GM11168 (cell line): ENCODE data around the gene WDR31.

Source experiments
- in situ Hi-C: fragments of 300-500 bp; cut with MboI; formaldehyde crosslinking; loops from one replicate; pipeline ENCODE4 v1.12.0; 2022; ENCODE audit warnings: low sequenced_read_pairs; ENCODE audit not compliant: unreplicated experiment

WDR31 gene

DNA sequence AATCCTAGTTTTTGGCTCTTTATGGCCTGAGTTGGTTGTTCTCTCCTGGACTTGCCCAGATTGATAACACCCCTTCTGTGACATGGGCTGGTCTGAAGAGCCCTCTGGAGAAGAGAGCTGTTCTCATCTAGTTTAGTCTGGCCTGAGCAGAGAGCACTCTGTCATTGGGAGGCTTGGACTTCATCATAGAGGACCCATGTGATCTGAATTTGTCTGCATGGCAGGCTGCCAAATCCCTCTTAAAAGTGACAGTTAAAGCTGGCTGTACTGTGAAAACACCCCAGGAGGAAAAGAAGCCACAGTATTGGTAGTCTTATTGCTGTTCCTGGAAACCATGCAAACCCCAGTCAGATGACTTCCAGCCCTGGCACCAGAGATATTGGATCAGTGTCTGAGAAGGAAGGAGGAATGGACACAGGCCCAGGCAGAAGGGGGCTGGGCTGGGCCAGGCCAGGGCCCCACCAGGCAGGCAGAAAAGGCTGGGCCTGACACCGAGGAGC, 3.7 kb upstream of the WDR31 start:
- in situ Hi-C loops = no loop called here

DNA sequence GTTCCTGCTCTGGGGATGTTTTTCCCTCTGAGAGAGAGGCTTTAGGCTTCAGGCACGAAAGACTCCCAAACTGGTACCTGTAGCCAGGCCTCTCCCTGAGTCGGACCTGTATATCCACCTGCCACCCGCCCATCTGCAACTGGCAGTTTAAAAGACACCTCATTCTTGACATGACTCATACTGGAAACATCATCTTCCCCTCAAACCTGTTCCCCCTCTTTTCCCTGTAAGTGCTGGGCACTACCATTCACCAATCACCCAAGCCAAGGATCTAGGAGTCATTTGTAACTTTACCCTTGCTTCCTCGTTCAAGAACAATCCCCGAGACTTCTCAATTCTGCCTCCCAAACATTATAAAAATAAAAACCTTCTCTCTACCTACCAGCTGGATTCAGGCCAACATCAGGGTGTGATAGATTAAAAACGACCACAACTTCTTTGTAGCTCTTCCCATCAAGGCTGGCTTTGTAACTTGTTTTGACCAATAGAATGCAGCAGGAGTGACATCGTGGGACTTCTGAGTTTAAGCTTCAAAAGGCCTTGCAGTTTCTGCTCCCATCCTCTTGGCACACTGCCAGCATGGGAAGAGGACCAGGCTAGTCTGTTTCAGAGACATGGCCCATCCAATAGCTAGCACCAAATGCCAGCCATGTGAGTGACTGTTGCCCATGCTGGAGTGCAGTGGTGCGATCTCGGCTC, 1.8 kb upstream of the WDR31 start:
- in situ Hi-C loops = no loop called here

DNA sequence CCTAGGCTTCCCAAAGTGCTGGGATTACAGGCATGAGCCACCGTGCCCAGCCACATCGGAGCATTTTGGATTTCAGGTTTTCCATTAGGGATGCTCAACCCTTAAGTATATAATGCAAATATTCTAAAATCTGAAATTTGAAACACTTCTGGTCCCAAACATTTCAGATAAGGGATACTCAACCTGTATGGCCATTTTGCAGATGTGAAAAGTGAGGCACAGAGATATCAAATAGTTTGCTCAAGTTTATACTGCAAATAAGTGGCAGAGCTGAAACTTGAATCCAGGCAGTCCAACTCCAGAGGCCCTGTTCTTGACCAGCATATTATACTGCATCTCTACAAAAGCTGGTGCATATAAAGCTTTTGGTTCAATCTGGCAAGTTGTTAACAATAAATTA, 2.4 kb downstream of the WDR31 start:
- in situ Hi-C loops = no loop called here

DNA sequence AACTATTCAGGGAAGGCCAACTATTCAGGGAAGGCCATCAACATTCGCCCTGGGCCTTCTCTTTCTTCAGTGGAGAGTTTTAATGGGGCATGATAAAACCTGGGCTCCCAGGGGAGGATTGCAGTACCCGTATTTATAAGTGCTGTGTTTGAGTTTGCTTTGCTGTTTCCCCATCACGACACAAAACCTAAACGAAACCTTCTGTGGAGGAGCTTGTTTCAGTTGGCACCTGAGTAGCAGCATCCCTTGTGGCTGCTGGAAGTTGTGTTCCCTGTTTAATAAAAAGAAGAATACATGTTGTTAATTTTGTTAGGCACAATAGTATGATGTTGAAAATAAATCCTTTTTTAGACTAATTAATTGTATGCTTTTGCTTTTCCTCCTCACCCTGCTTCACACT, 8.3 kb downstream of the WDR31 start:
- in situ Hi-C loops = no loop called here

DNA sequence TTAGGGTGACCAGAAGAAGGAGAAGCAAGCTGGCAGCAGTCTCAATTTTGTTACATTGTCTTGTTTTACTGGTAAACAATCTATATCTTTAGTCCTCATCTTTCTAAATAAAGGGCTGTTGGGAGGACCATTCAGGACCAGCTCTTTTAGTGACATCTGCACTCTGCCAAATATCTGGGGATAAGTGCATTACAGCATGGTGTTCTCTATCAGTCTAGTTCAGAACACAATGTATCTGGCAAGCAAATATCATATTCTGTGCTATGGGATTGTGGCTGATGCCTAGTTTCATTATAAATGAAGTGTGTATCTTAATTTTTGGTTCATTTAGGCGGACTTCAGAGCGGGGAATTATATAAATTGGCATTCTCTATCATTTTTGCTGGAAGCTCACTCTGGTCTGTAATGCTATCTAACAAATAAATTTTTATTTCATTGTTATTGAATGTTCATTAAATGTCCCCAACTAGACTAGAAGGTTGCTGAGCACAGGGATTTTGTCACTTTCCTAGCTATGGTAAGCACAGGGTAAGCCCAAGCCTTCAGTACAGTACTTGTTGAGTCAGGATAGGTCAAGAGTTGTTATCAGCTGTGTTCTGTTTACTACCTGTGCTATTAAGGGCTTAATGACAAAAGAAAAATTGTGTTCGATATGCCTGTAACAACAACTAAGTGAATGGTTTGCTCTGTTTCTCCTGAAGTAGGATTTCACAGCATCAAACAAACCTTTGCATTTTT, 11.9 kb downstream of the WDR31 start:
- in situ Hi-C loops = no loop called here

DNA sequence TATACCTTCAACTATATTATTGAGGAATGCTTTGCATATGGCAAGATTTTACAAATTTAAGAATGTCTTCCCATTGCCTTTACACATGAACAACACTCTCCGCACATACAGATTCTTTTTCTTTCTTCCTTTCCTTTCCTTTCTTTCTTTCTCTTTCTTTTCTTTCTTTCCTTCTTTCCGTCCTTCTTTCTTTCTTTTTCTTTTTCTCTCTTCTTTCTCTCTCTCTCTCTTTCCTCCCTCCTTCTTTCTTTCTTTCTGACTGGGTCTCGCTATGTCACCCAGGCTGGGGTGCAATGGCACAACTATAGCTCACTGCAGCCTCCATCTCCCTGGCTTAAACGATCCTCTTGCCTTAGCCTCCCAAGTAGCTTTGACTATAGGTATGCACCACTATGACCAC, 13.8 kb downstream of the WDR31 start:
- in situ Hi-C loops = no loop called here

DNA sequence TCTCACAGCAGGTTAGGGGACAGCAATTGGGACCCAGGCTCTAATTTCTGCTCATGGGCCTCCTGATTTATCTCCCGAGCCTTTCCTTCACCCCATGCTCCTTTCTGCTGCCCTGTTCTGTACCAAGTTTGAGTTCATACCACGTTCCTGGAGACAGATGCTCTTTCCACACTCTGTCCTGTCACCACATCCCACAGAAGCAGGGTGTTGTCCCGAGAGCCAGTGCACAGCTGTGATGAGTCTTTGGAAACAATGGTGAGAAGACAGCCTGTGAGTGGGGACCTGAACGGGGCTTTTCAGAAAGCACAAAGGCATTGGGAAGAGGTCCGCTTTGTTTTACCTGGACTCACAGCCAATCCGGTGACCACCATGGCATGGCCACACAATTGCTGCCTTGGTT, 17.4 kb downstream of the WDR31 start:
- in situ Hi-C loops = loop anchor here (25.0 kb wide), 1 partner anchor 340 kb away; no protein-coding TSS in a partner anchor

DNA sequence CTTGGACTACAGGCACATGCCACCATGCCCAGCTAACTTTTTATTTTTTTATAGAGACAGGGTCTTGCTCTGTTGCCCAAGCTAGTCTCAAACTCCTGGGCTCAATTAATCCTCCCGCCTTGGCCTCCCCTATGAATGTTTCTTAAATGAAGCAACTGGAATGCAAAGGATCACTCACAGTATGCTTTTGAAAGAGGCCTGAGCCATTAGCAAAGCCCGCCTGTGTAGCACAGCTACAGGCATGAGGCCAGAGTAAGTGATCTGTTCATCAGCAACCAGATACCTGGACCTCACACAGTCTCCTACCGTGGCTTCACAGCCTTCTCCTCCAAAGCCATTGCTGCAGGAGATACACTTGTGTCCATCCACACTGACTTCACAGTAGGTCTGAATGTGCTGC, 20.0 kb downstream of the WDR31 start:
- in situ Hi-C loops = loop anchor here (25.0 kb wide), 1 partner anchor 342 kb away; no protein-coding TSS in a partner anchor

DNA sequence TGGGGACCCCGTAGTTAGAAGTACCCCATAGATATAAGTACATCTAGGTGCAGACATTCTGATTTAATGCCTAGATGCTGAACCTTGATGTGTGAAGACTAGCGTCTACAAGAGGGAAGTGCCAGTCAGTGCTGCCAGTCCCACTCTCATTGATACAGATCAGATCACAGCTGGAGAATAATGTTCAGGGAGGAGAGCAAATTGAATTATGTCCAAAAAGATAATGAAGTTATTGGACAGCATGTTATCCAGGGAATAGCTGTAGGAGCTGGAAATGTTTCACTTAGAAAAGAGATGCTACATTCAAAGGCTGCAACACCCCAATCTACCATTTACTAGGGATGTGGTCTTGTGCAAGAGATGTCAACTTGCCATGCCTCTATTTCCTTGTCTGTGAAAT, 21.0 kb downstream of the WDR31 start:
- in situ Hi-C loops = loop anchor here (25.0 kb wide), 1 partner anchor 343 kb away; no protein-coding TSS in a partner anchor

DNA sequence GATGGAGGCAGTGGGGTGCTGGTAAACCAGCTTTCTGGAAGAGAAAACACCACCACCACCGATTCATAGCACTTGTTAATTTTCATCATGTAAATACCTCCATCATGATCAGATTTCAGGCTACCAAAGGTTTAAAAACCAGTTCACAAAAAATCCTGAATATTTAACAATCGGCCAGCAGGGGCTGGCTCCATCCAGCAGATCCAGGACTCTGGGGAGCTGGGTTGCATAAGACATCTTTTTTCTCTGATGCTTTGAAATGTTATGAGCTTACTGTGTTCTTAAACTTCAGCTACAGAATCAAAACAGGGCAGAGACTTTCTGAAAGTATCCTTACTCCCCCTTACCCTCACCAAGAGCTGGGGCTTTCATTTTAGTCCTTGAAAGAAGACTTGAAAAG, 22.3 kb downstream of the WDR31 start:
- in situ Hi-C loops = loop anchor here (25.0 kb wide), 1 partner anchor 345 kb away; no protein-coding TSS in a partner anchor

DNA sequence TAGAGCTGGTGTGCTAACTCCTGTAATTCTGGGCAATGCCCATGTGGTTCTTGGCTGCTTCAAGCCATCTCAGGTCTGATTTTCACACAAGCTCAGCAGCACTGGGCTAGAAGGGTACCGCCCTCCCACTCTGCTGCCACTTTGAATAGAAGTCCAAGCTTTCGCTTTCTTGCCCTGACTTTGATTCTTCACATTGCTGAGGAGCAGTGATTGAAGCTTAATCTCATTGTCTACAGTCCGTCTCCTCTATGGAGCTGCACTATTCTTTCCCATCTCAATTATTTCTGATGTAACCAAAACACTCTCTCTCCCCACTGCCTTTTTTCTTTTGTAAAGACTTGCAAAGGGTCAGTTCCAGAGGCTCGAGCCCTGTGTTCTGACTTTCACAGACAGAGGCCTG, 24.0 kb downstream of the WDR31 start:
- in situ Hi-C loops = loop anchor here (25.0 kb wide), 1 partner anchor 346 kb away; no protein-coding TSS in a partner anchor

DNA sequence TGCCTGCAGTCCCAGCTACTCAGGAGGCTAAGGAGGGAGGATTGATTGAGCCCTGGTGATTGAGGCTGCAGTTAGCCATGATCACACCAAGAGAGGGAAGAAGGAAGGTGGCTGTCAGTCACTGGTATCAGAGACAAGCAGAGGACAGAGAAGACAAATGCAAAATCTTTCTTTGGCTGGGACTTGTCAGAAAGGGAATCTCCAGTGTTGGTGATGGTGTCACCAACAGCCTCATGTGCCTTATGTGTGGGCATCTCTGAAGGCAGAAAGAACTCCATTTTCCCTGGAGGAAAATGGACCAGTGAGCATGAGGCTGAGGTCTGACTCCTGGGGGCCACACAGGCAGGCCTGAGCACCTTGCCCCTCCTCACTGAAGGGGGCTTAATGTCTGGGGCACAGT, 24.8 kb downstream of the WDR31 start:
- in situ Hi-C loops = loop anchor here (25.0 kb wide), 1 partner anchor 347 kb away; no protein-coding TSS in a partner anchor

DNA sequence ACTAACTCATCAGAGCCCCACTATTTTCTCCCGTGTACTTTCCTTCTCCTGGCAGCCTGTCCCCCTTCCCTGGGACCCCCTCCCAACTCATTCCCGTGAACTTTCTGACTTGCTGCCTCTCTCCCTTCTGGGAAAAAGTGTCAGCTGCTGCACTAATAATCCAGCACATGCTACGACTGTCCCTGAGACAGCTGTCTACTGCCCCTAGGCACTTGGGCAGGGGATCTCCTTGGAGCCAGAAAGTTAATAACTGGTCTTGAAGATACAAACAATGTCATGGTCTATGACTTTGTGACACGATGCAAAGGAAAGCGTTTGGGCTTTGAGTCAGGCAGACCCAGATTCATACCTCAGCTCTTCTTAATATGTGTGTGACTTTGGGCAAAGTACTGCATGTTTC, 26.8 kb downstream of the WDR31 start:
- in situ Hi-C loops = loop anchor here (25.0 kb wide), 1 partner anchor 349 kb away; no protein-coding TSS in a partner anchor

DNA sequence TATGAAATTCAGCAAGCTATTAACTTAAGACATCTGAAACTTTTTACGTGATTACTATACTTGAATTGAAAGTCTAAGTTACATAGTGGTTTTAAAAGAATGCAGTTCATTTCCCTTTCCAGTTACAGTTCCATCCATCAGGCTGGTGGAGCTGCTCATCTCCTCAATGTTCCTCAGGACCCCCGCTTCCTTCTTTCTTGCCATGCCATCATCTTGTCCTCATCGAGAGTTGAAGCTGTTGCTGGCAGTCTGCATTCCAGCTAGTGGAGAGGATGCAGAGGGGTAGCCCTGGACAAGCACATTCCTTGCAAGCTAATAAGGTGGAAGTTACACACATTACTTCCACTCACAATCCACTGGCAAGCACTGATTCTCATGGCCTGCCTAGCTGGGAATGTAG, 28.1 kb downstream of the WDR31 start:
- in situ Hi-C loops = loop anchor here (25.0 kb wide), 1 partner anchor 350 kb away; no protein-coding TSS in a partner anchor

DNA sequence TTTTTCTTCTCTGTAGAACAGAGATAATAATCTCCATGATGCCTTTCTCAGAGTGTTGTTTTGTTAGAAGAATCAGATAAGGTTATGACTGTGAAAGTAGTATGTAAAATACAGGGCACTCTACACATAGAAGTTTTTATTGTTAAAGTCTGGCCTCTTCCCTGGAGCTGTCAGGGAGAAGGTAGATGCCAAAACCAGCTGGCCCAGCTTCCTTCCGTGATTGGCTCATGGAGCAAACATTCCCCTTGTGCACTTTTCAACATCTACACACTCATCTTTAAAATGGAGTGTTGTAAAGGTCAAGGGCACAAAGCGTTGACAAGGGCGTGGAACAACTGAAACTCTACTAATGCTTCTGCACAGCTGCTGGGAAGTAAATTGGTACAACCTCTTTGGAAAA, 29.5 kb downstream of the WDR31 start:
- in situ Hi-C loops = loop anchor here (25.0 kb wide), 1 partner anchor 352 kb away; no protein-coding TSS in a partner anchor

DNA sequence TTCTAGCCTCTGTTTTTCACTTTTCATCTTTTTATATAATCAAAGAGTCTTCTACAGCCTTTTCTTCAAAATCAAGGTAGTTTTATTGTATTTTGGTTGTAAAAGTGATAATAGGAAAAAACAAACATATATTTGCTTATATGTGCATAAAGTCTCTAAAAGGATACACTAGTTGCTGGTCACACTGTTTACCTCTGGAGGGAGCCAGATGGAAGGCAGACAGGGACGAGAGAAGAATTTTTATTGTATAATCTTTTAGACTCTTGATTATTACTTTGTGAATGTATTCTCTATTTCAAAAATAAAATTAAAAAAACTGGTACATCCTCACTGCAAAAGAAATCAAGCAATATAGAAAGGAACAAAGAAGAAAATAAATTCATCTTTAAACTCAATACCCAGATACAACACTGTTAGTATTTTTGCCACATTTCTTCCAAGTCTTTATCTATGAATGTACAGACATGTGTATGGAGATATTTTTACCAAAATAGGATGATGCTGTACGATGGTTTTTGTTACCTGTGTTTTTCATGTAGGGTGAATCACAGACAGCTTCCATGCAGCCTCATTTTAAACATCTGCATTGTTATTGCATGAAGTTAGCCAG, 30.8 kb downstream of the WDR31 start:
- in situ Hi-C loops = loop anchor here (25.0 kb wide), 1 partner anchor 353 kb away; no protein-coding TSS in a partner anchor

DNA sequence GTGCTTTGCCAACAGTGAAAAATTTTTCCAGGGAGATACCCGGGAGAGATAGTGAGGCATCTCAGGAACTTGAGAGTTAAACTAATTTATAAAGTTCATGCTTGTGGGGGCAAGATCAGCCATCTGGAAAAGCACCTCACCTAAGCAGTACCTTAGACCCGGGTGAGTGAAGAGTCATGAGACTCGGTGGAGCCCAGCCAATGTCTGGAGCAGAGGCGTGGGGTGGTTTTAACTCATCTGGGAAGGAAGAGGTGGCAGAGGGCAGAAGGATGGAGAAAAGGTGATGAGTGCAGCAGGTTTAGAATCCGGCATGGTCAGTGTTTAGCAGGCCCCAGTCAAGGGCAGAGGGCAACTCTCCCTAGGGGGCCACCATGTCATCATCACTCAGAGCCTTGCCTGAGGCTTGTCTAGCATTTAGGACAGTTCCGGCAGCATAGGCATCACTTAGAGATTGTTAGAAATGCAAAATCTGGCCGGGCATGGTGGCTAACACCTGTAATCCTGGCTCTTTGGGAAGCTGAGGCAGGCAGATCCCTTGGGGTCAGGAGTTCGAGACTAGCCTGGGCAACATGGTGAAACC, 32.6 kb downstream of the WDR31 start:
- in situ Hi-C loops = loop anchor here (25.0 kb wide), 1 partner anchor 355 kb away; no protein-coding TSS in a partner anchor

DNA sequence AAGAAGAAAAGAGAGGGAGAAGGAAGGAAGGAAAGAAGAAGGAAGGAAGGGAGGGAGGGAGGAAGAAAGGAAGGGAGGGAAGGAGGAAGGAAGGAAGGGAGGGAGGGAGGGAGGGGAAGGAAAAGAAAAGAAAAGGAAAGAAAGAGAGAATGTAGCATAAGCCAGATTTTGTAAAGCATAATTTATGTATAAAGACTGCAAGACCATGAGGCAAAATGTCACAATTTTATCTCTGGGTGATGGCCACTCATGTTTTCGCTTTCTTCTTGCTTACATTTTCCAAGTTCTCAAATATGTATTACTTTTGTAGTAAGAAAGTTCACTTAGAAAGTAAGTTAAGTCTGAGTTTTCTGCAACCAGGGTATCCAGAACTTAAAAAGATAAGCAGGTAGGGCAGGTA, 33.5 kb downstream of the WDR31 start:
- in situ Hi-C loops = loop anchor here (25.0 kb wide), 1 partner anchor 356 kb away; no protein-coding TSS in a partner anchor

DNA sequence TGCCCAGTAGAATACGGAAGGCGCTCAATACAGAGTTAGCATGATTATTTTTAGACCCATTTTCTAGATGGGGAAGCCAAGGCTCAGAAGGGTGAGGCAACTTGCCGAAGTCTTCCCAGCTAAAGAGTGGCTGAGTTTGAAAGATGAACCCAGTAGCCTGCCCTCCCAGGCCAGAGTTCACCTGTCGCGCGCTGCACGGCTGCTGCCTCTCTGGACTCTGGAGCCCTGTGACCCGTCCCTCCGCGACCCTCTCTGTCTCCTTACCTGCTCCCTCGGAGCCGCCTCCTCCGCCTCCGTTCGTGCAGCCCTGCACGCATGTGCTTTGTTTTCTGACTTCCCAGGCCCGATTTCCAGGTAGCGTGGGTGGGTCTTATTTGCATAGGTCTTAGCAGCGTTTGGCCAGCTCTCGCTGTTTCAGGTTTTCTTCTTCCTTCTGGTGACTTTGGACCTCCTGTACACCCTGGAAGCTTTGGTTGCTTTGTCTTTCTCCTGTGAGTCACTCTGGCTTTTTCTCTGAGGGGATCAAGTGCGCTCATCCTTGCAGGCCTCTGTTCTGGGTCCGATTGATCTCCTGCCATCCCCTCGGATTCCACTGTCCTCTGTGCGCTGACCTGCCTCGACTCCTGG, 37.2 kb downstream of the WDR31 start, which contains the start of gene RNF183:
RNF183 (minus strand) TSS at position 585 of the 627 bp plus-strand sequence. CDS start 5,192 bp downstream, outside the sequence.
- in situ Hi-C loops = loop anchor here (25.0 kb wide), 1 partner anchor 359 kb away; no protein-coding TSS in a partner anchor
